Colonic mucosa (tissue), 4 donors: ENCODE measurements around the gene ADAMTSL3. TPM values are rescaled to one million over a fixed set of nuclear protein-coding genes. Genes with fewer than 3 reads are reported as not detected.
"Not testable (repeated sequence)": the region's sequence is repeated elsewhere in the genome, so short reads cannot be mapped to it uniquely, and the experiment has no call there.

Experiments used
- DNase-seq: peaks from one replicate; pipeline ENCODE4 v3.0.0-alpha.2; 2020
- H3K27ac ChIP-seq: fragments of 200-600 bp; one replicate; pipeline ENCODE4 v1.8.0; 2021
- H3K27me3 ChIP-seq: fragments of 200-600 bp; one replicate; pipeline ENCODE4 v1.8.0; 2021
- H3K36me3 ChIP-seq: fragments of 200-600 bp; one replicate; pipeline ENCODE4 v1.8.0; 2021
- H3K4me1 ChIP-seq: fragments of 200-600 bp; one replicate; pipeline ENCODE4 v1.8.0; 2021; ENCODE audit warnings: mild to moderate bottlenecking
- H3K4me3 ChIP-seq: fragments of 200-600 bp; one replicate; pipeline ENCODE4 v1.8.0; 2021
- H3K9ac ChIP-seq, 2 donors: one replicate each; pipeline ENCODE4 v1.7.0; 2013; ENCODE audit warnings: control low read depth in 2 of 2, low read depth in 2 of 2, low read length in 2 of 2
- H3K9me3 ChIP-seq: fragments of 200-600 bp; one replicate; pipeline ENCODE4 v1.8.0; 2021
- intact Hi-C: fragments of 100-400 bp; cut with DNase I; formaldehyde crosslinking; loops from one replicate; pipeline ENCODE4 v1.14.1; 2022
- total RNA-seq, 2 donors: library from RNA; stranded (reverse); fragmentation: NEBNext Ultra II Directional in 1 of 2; extraction: Animal tissue kit (Norgen Biotek cat#: 25700) in 1 of 2; gene quantifications; one replicate each; pipeline ENCODE4 v1.2.1, GENCODE V29; 2021
- TF ChIP-seq, protein P1 (sequence below): fragments of 200-600 bp; IDR thresholded peaks from one replicate; pipeline ENCODE4 v1.8.0; 2022; ENCODE audit warnings: antibody characterized with exemption, mild to moderate bottlenecking
- donor health status: healthy.
- donor health status: DM: no; HTN: no; CAD: no.
- donor health status: DM: no; HTN: no; CAD: no.

Gene ADAMTSL3
- total RNA-seq, 2 donors from 2014 or later, result 0.72 to 4.8 TPM

DNA sequence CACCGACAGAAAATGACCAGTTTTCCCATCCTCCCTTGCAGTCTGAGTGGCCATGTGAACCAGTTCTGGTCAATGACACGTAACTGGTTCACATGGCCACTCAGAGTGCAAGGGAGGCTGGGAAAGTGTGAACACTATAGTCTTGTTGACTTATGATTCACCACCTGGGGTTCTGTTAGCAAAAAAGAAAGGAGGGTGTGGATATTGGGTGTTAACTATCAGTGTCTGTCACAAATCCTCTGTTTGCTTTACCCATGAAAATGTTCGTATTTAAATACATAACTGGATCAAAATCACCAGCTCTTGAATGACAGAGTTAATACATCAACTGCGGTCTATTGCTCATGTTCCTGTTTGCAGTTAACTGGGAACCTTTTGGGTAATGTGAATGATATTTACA lies 92.3 kb downstream of the ADAMTSL3 start:
- intact Hi-C loops, result loop anchor here (10.0 kb wide), 1 partner anchor 181 kb away; no protein-coding TSS in a partner anchor
- no peak overlapping the region for H3K9ac ChIP-seq
- no peak overlapping the region for H3K27ac ChIP-seq
- DNase-seq, result no peak
- no peaks in the 10 kb centered on the region for H3K9me3 ChIP-seq
- TF ChIP-seq, protein P1, sequence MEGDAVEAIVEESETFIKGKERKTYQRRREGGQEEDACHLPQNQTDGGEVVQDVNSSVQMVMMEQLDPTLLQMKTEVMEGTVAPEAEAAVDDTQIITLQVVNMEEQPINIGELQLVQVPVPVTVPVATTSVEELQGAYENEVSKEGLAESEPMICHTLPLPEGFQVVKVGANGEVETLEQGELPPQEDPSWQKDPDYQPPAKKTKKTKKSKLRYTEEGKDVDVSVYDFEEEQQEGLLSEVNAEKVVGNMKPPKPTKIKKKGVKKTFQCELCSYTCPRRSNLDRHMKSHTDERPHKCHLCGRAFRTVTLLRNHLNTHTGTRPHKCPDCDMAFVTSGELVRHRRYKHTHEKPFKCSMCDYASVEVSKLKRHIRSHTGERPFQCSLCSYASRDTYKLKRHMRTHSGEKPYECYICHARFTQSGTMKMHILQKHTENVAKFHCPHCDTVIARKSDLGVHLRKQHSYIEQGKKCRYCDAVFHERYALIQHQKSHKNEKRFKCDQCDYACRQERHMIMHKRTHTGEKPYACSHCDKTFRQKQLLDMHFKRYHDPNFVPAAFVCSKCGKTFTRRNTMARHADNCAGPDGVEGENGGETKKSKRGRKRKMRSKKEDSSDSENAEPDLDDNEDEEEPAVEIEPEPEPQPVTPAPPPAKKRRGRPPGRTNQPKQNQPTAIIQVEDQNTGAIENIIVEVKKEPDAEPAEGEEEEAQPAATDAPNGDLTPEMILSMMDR, result no peak
- H3K36me3 ChIP-seq, result no peaks in the 10 kb centered on the region
- H3K27me3 ChIP-seq, result no peaks in the 10 kb centered on the region
- no peak overlapping the region for H3K4me3 ChIP-seq
- H3K4me1 ChIP-seq, result no peaks in the 10 kb centered on the region

DNA sequence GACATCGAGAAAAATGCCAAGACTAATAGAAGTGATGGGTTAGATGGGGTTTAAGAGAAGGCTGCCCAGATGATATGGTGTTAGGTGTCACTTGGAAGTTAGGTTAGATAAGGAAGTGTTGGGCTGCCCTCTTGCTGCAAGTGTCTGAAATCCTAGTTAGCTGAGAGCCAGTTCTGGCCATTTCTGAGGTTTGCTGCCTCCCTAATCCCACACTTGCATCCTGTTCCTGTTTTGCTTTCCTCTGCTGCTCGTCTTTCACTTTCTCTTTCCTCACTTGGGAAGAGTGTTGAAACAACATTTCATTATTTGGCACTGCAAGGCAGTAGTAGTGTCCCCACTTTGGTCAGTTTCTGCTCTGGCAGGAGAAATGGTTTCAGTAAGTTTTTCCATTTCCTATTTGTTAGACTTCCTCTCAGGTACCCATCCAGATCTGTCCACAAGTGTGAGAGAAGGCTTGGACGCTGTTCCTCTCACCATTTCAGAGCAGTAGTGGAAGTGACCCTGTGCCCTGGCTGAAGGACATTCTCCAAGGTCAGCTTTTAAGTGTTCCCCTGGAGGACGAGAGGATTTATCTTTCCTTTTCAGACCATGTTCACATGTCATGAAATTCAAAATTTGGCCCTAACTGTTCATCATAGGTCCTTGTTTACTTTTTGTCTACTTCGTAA lies 93.3 kb downstream of the ADAMTSL3 start:
- H3K27ac ChIP-seq, result no peak overlapping the region
- H3K9me3 ChIP-seq, result no peaks in the 10 kb centered on the region
- no peak overlapping the region for H3K9ac ChIP-seq
- DNase-seq, result no peak
- no peak overlapping the region for H3K4me3 ChIP-seq
- no peaks in the 10 kb centered on the region for H3K36me3 ChIP-seq
- TF ChIP-seq, protein P1, result no peak
- H3K27me3 ChIP-seq, result no peaks in the 10 kb centered on the region
- intact Hi-C loops, result loop anchor here (10.0 kb wide), 1 partner anchor 182 kb away; no protein-coding TSS in a partner anchor
- H3K4me1 ChIP-seq, result no peaks in the 10 kb centered on the region

DNA sequence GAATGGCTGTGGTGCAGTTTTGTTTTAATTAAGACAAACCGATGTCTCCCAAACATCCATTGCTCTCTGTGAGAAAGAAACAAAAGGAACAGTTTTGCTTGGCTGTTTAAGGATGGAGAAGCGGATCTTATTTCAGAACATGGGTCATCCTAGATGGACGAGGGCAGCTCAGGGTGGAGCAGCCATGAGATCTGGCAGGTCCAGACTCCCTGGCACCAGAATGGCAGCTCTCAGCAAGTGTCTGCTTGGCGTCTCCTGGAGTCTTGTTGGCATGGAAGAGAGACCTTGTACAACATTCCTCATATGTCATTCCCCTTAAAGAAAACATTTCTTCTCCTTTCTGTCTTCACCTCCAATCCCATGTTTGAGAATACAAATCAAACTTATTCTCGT lies 93.8 kb downstream of the ADAMTSL3 start:
- Histone ChIP-seq H3K9me3 (no peaks in the 10 kb centered on the region), H3K27ac (no peak overlapping the region), H3K4me1 (no peaks in the 10 kb centered on the region), H3K27me3 (no peaks in the 10 kb centered on the region), H3K36me3 (no peaks in the 10 kb centered on the region), H3K9ac (no peak overlapping the region), H3K4me3 (no peak overlapping the region)
- DNase-seq, result no peak
- TF ChIP-seq, protein P1, result no peak
- intact Hi-C loops, result loop anchor here (10.0 kb wide), 1 partner anchor 183 kb away; no protein-coding TSS in a partner anchor

DNA sequence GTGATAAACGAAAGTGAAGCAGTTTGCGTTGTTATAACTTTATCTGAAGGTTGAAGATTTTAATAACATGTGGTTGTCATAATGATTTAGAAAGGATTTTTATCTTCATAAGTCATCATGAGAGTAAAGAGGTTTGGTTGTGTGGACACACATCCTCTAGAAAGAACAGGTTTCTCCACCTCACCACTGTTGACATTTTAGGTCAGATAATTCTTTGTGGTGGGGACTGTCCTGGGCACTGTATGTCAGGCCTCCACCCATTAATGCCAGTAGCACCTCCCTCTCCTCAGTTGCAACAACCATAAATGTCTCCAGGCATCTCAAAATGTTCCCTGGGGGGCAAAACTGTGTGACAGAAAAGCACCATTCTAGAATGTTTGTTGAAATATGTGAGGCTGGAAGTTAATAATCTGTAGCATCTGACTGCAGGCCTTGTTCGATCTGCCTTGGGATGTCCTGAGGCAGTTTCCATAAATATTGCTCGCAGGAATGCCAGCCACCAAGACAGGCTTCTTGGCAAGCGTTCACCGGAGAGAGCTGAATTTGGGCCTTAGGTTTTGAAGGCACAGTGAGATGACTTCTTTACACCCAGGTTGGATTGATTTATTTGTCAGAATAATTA lies 100.1 kb downstream of the ADAMTSL3 start:
- Histone ChIP-seq H3K36me3 (no peaks in the 10 kb centered on the region), H3K4me3 (no peak overlapping the region), H3K9ac (no peak overlapping the region), H3K27me3 (no peaks in the 10 kb centered on the region), H3K27ac (no peak overlapping the region), H3K9me3 (no peaks in the 10 kb centered on the region), H3K4me1 (no peaks in the 10 kb centered on the region)
- intact Hi-C loops, result no loop called here
- no peak for DNase-seq
- TF ChIP-seq, protein P1, result no peak

DNA sequence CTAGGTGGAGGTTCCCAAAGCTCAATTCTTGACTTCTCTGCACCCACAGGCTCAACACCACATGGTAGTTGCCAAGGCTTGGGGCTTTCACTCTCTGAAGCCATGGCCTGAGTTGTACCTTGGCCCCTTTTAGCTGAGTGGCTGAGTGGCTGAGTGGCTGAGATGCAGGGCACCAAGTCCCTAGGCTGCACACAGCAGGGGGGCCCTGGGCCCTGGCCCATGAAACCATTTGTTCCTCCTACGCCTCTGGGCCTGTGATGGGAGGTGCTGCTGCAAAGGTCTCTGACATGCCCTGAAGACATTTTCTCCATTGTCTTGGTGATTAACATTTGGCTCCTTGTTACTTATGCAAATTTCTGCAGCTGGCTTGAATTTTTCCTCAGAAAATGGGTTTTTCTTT lies 103.4 kb downstream of the ADAMTSL3 start:
- H3K4me1 ChIP-seq, H3K27ac ChIP-seq, H3K9me3 ChIP-seq, intact Hi-C loops, H3K4me3 ChIP-seq, H3K36me3 ChIP-seq, H3K27me3 ChIP-seq, DNase-seq, H3K9ac ChIP-seq: not testable (repeated sequence)

DNA sequence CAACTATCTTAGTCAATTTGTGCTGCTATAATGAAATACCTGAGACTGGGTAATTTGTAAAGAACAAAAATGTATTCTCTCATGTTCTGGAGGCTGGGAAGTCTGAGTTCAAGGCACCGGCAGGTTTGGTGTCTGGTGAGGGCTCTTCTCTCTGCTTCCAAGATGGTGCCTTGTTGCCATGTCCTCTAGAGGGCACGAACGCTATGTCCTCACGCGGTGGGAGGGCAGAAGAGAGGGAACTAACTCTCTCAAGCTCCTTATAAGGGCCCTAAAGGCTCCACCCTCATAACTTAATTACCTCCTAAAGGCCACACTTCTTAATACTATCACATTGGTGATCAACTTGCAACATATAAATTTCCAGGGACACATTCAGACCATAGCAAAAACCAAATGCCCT lies 108.4 kb downstream of the ADAMTSL3 start:
- Histone ChIP-seq H3K27me3 (no peaks in the 10 kb centered on the region), H3K9ac (no peak overlapping the region), H3K9me3 (no peaks in the 10 kb centered on the region), H3K4me3 (no peak overlapping the region), H3K36me3 (no peaks in the 10 kb centered on the region), H3K27ac (no peak overlapping the region), H3K4me1 (no peaks in the 10 kb centered on the region)
- no peak for DNase-seq
- intact Hi-C loops, result no loop called here
- TF ChIP-seq, protein P1, result no peak
